ENCODE data around the gene TNFAIP8L3. TPM values are rescaled to one million over a fixed set of nuclear protein-coding genes. Genes with fewer than 3 reads are reported as not detected.

The TNFAIP8L3 gene
- 3.9 to 6.0 TPM (median 4.7 TPM) in 5 replicates for total RNA-seq (2022; extraction: Qiagen RNA extraction; ENCODE audit: low read depth)

DNA sequence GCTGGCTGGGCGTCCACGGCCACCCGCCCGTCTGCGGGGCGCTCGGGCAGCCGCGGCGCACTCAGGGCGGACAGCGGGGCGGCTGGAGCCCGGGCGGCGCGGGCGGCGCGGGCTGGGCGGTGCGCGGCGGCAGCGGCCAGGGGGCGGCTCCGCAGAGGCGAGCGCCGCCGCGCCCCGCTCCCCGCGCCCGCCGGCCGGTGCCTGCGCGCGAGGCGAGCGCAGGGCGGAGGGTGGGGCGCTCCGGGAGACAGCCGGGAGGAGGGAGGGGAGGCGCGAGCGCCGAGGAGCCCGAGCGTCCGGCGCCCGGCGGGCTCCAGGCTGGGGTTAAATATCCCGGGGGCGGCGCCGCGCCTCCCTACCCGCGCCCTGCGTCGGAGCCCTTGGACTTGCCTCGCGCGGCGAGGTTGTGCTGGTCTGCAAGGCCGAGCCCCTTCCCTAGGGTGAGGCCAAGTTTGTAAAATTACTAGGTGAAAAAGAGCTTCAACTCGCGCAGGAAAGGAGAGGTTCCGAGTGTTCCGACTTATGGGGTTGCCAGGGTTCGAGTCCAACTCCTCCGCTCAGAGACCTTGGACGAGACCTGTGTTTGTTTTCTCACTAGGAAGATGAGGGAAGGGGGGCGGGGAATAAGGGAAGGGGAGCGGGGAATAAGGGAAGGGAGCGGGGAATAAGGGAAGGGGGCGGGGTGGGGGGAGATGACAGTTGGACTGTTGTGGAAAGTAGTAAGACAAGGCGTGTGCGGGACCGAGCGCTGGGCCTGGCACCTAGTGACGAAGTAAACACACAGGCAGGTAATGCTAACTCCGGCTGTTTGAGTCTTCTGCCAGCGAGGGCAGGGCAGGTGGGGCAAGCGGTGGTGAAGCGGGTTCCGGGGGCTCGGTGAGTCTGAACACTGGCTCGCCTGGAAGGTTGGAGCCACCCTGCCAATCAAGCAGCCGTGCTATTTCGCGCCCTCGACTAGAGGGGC, at the start of gene TNFAIP8L3:
TNFAIP8L3 (minus strand) TSS at position 301 of the 964 bp plus-strand sequence. CDS start 311 bp downstream, outside the sequence.

Other genes starting within 250 kb of the TNFAIP8L3 start
- 7.1 to 10.7 TPM (median 7.8 TPM) in 5 replicates for gene AP4E1, start 186.2 kb downstream of the TNFAIP8L3 start, total RNA-seq (2022; extraction: Qiagen RNA extraction; ENCODE audit: low read depth)
- gene CYP19A1, start 243.7 kb upstream of the TNFAIP8L3 start, total RNA-seq (2022; extraction: Qiagen RNA extraction; ENCODE audit: low read depth) = 0.15 to 0.28 TPM (median 0.19 TPM) in 3 of 5 replicates, not detected in the others
- gene GLDN, start 246.7 kb upstream of the TNFAIP8L3 start, total RNA-seq (2022; extraction: Qiagen RNA extraction; ENCODE audit: low read depth) = not detected in 5 replicates